GM18526 (cell line): ENCODE results near the gene C19orf81.

ENCODE experiments used
- POLR2A ChIP-seq: IDR thresholded peaks from 3 replicates; pipeline ENCODE4 v1.6.1; 2011; ENCODE audit not compliant: insufficient read length; ENCODE audit errors: extremely low read depth

C19orf81 gene

DNA sequence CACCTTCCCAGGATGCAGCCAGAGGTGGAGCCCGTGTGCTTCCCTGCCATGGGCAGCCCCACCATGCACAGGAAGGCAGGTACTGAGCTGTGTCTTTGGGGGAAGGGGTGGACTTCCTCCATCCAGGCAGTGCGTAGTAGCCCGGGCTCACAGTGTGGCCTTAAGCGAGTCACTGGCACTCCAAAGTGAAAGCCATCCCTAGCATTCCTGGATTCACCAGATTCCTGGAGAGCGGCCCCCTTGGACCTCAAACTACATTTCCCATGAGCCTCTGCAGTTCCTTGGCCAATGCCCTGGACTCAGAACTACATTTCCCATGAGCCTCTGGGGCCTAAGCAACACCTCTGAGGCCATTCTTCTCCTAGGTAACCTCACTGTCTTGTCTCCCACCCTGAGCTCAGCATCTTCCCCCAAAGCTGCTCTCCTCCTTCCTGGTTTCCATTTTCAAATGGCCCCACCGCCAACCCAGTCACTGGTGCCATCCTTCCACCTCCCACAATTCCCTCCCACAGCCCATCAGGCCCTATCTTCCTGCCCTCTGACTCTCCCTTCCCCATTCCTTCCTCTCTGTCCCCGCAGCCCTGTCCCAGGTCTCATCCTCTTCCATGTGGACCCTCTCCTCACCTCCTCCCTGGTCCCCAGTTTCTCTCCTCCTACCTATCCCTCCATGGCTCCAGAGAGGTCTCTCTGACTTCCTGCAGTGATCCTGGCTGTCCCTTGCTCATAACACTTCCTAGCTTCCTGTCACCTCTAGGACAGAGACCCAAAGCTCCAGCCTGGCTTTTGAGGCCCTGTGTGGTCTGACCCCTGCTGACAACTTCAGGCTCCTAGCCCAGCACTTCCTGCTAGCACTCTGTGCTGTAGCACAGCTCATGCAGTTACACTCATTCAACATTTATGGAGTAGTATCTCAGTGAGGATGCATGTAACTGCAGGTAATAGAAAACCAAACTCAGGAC lies at the start of gene C19orf81:
C19orf81 (plus strand) TSS at position 13 of the 959 bp plus-strand sequence; CDS start at position 13, 0 bp downstream.
- no peak for TF ChIP-seq POLR2A

DNA sequence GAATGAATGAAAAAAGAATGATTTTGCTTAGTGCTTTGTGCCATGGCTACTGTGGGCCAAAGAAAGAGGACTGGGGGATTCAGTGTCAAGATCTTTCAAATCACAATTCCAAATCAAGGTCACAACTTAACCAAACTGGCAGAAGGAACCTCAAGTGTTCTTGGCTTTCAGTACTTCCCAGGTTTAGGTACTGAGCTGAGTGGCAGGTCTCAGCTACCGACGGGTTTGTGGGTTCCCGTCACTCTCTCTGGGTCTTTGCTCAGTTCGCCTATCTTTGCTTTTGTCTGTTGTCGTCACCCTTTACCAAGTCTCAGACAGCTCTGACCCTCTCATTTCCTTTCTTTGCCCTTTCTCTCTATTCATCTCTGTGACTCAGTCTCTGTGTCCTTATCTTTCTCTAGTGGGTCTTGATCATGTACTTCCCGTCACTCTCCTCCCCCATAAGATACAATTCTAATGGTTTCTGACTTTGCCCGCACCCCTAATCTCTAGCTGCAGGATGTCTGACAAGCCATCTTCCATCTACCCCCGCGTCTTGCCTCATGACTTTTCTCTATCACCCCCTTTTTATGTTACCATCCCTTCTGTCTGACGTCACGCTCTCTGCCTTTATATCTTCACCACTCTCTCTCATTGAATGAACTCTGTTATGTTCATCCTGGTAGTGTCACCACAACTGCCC lies 47.7 kb upstream of the C19orf81 start:
- TF ChIP-seq POLR2A: no peak

DNA sequence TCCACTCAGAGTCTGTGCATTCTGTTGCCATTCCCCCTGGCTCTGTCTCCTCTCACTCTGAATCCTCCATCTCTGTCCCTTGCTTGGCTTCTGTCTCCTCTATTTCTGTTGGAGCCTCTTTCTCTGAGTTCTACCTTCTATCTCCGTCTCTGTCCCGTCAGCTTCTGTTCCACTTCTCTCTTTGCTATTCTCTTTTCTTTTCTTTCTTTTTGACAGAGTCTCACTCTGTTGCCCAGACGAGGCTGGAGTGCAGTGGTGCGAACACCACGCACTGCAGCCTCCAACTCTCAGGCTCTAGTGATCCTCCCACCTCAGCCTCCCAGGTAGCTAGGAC lies 47.2 kb upstream of the C19orf81 start:
- no peak for TF ChIP-seq POLR2A

DNA sequence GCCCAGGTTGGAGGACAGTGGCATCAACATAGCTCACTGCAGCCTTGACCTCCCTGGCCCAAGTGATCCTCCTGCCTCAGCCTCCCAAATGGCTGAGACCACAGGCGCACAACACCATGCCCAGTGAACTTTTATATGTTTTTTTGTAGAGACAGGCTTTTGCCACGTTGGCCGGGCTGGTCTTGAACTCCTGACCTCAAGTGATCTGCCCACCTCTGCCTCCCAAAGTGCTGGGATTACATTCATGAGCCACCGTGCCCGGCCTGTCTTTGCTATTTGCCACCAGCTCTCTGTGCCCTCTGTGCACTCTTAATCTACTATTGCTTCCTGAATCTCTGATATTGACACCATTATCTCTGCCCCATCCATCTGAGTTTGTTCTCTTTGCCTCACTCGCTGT lies 46.7 kb upstream of the C19orf81 start:
- no peak for TF ChIP-seq POLR2A

- TF ChIP-seq POLR2A: no peak
Observed at GRCh38 chr19:50602935-50603334, 46.3 kb upstream of the C19orf81 start.

- TF ChIP-seq POLR2A: no peak
Observed at GRCh38 chr19:50607388-50607787, 41.9 kb upstream of the C19orf81 start.

- TF ChIP-seq POLR2A: no peak
Observed at GRCh38 chr19:50607874-50608785, 41.1 kb upstream of the C19orf81 start.

DNA sequence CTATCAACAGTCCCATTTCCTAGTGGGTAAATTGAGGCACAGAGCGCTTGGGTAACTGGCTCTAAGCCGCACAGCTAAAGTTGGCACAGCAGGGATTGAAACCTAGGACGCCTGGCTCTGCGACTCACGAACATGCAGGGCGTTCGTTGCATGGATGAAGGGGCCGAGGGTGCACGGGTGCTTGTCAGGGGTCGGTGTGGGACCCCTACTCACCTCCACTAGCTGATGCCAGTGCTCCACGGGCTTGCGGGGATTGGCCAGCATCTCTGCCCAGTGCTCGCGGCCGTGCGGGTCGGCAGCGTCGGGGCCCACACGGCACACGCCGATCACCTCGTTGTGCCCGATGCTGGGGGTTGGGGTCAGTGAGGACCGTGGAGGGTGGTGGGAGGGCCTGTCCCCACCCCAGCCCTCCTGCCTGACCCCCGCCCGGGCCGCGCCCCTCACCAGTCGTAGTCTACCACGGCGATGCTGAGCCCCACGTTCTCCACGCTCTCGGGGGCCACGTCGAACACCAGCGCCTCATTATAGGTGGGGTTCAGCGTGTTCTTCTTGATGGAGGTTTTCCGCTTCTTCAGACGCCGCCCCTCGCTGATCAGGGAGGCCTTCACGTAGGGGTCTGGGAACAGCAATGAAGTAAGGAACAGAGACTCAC lies 24.2 kb upstream of the C19orf81 start:
- no peak for TF ChIP-seq POLR2A

DNA sequence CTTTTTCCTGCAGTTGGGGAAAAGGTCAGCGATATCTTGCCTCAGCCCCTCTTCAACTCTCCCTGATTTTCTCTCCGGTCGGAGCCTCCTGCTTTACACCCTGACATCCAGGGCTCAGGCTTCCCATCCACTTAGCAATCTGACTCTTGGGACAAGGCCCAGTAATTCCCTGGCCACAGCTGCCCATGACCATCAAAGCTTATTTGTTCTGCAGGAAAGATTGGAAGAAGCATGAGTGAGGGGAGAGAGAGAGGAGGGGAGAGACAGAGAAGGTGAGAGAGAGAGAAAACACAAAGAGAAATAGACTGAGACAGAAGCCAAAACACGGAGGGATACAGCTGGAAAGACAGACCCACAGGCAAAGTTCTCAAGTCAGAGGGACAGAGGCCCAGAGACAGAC lies 23.2 kb upstream of the C19orf81 start:
- TF ChIP-seq POLR2A: no peak

DNA sequence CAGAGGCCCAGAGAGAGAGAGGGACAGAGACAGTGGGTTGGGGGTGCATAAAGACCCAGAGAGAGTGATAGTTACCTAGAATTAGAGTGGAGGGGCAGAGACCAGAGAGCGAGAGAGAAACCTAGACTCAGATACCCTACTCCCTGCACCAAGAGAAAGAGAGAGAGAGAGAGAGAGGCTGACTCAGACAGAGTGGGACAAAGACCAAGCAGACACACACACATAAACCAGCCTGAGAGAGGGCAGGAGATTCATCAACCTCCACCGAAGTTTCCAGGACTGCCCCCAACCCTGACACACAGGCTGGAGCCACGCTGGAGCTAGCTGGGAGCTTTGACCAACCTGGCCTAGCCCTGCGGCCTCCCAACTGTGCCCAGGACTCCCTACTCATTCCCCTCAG lies 22.4 kb upstream of the C19orf81 start:
- no peak for TF ChIP-seq POLR2A

DNA sequence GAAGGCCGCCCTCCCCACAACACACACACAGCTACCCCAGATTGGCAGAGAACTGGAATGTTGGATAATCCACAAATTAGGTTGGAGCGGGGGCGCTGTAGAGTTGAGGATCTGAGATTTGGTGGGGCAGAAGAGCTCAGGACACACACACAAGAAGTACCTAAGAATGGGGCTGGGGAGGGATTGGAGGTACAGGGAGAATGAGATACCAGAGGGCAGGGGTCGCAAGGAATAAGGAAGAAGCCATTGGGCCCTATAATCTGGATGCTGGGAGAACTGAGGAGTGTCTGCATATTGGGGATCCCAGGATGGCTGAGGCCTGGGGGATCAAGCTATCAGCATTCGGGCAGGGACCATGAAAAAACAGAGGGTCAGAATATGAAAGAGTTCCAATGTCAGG lies 21.1 kb upstream of the C19orf81 start:
- no peak for TF ChIP-seq POLR2A

DNA sequence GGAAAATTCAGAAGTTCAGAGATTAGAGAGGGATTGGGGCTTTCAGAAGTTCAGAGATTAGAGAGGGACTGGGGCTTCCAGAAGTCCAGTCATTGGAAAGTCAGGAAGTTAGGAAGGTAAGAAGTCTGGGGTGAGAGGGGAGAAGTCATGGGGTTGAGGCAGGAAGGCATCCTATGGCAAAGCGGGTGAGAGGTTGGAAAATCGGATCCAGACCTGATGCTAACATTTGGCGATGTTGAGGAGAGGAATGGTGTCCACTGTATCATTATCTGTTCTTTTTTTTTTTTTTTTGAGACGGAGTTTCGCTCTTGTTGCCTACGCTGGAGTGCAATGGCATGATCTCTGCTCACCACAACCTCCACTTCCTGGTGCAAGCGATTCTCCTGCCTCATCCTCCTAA lies 20.7 kb upstream of the C19orf81 start:
- no peak for TF ChIP-seq POLR2A

- no peak for TF ChIP-seq POLR2A
Observed at GRCh38 chr19:50629194-50629593, 20.1 kb upstream of the C19orf81 start.

DNA sequence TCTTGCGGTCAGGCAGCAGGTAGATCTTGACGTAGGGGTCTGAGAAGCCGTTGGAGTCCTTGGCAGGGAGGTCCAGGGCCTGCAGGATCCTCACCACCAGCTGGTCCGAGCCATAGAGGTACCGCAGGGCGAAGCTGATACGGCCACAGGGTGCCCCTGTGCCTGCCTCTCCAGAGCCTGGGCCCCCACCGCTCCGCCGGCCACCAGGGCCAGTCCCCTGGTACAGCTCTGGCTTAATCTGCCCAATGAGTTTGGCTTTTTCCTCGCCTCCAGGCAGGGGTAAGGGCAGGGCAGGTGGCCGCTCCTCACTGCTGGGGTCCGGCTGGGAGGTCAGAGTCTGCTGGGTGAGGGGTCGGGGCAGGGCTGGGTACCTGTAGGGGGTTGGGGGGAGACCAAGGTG lies 19.4 kb upstream of the C19orf81 start:
- no peak for TF ChIP-seq POLR2A
